ENCODE results near the gene TUFM. TPM values are rescaled to one million over a fixed set of nuclear protein-coding genes. Genes with fewer than 3 reads are reported as not detected.
"Not testable (repeated sequence)": the region's sequence is repeated elsewhere in the genome, so short reads cannot be mapped to it uniquely, and the experiment has no call there.

Gene TUFM
- total RNA-seq, 2 experiments from 2014 or later = 105 to 125 TPM

- Mint-ChIP-seq H3K27ac (no peak overlapping the region), H3K9me3 (no peaks in the 10 kb centered on the region), H3K36me3 (ENCODE audit: low read depth) (peaks cover 16% of the 10 kb centered on the region), H3K27me3 (no peaks in the 10 kb centered on the region), H3K4me3 (no peak overlapping the region), H3K4me1 (peaks cover 5% of the 10 kb centered on the region)
- DNase-seq = no peak
- CTCF ChIA-PET = interaction anchor here (0.5 to 3.7 kb wide), 10 partner anchors 9 to 106 kb away, joined by 3 to 31 read pairs (median 4); partner anchors contain the start of gene SH2B1
- POLR2A ChIA-PET = no interaction called here
These were observed 26.8 kb upstream of the TUFM start for GRCh38 chr16:28872952-28873351.

- peaks cover 17% of the 10 kb centered on the region for H3K4me1 Mint-ChIP-seq
- H3K9me3 Mint-ChIP-seq = no peaks in the 10 kb centered on the region
- ChIA-PET CTCF (interaction anchor here (0.5 to 1.6 kb wide), 4 partner anchors 12 to 76 kb away, joined by 3 to 10 read pairs (median 4); no protein-coding TSS in a partner anchor), POLR2A (no interaction called here)
- no peak for DNase-seq
- H3K27me3 Mint-ChIP-seq = no peaks in the 10 kb centered on the region
- H3K36me3 Mint-ChIP-seq (ENCODE audit: low read depth) = peaks cover 14% of the 10 kb centered on the region
- no peak overlapping the region for H3K4me3 Mint-ChIP-seq
- no peak overlapping the region for H3K27ac Mint-ChIP-seq
These were observed 23.1 kb upstream of the TUFM start for GRCh38 chr16:28869201-28869600.

GRCh38 chr16:28867646-28868045 is 21.5 kb upstream of the TUFM start:
- H3K27me3 Mint-ChIP-seq, H3K27ac Mint-ChIP-seq, H3K4me3 Mint-ChIP-seq, POLR2A ChIA-PET, H3K9me3 Mint-ChIP-seq, DNase-seq: not testable (repeated sequence)
- H3K36me3 Mint-ChIP-seq (ENCODE audit: low read depth) = peaks cover 16% of the 10 kb centered on the region
- CTCF ChIA-PET = interaction anchor here (0.8 to 1.9 kb wide), 3 partner anchors 12 to 21 kb away, joined by 3 to 5 read pairs (median 4); partner anchors contain the start of gene TUFM
- H3K4me1 Mint-ChIP-seq = peaks cover 22% of the 10 kb centered on the region

DNA sequence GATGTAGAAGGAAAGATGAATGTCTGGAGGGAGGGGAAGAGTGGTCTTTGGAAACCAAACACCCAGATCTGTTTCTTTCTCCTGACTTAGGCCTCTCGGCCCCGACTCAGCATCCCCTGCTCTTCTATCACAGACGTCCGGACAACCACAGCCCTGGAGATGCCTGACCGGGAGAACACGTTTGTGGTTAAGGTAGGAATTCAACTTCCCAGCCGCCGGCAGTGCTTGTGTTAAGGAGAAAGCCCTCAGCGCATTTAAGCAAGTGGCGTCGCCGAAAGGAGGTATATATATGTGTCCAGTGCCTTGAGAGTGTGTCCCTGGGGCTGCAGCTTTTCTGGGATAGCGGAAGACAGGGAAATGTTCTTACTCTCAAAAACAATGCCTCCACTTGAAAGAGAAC is 21.1 kb upstream of the TUFM start:
- H3K27ac Mint-ChIP-seq = no peak overlapping the region

DNA sequence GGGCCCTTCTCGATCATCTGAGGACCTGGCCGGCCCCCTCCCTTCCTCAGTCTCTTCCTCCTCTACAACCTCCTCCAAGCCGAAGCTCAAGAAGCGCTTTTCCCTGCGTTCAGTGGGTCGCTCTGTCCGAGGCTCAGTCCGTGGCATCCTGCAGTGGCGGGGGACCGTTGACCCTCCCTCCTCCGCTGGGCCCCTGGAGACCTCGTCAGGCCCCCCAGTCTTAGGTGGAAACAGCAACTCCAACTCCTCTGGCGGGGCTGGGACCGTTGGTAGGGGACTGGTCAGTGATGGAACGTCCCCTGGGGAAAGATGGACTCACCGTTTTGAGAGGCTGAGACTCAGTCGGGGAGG is 20.3 kb upstream of the TUFM start:
- POLR2A ChIA-PET = interaction anchor here (0.6 kb wide), 1 partner anchor 78 kb away, joined by 3 read pairs; no protein-coding TSS in a partner anchor
- H3K4me1 Mint-ChIP-seq = peaks cover 29% of the 10 kb centered on the region
- DNase-seq = no peak
- peaks cover 13% of the 10 kb centered on the region for H3K36me3 Mint-ChIP-seq (ENCODE audit: low read depth)
- no peak overlapping the region for H3K4me3 Mint-ChIP-seq
- H3K27ac Mint-ChIP-seq = no peak overlapping the region
- CTCF ChIA-PET = interaction anchor here (0.6 to 5.7 kb wide), 5 partner anchors 8 to 53 kb away, joined by 3 to 34 read pairs (median 5); partner anchors contain the start of gene TUFM
- H3K27me3 Mint-ChIP-seq = no peaks in the 10 kb centered on the region
- H3K9me3 Mint-ChIP-seq = no peaks in the 10 kb centered on the region

More for the DNA sequence above, 21.1 kb upstream of the TUFM start:
- H3K4me3 Mint-ChIP-seq = no peak overlapping the region
- H3K4me1 Mint-ChIP-seq = peaks cover 22% of the 10 kb centered on the region
- POLR2A ChIA-PET = no interaction called here
- H3K27me3 Mint-ChIP-seq = no peaks in the 10 kb centered on the region
- CTCF ChIA-PET = interaction anchor here (0.8 to 2.4 kb wide), 4 partner anchors 13 to 23 kb away, joined by 3 to 5 read pairs (median 4); partner anchors contain the start of gene TUFM
- H3K36me3 Mint-ChIP-seq (ENCODE audit: low read depth) = peaks cover 13% of the 10 kb centered on the region
- DNase-seq = no peak
- H3K9me3 Mint-ChIP-seq = no peaks in the 10 kb centered on the region

DNA sequence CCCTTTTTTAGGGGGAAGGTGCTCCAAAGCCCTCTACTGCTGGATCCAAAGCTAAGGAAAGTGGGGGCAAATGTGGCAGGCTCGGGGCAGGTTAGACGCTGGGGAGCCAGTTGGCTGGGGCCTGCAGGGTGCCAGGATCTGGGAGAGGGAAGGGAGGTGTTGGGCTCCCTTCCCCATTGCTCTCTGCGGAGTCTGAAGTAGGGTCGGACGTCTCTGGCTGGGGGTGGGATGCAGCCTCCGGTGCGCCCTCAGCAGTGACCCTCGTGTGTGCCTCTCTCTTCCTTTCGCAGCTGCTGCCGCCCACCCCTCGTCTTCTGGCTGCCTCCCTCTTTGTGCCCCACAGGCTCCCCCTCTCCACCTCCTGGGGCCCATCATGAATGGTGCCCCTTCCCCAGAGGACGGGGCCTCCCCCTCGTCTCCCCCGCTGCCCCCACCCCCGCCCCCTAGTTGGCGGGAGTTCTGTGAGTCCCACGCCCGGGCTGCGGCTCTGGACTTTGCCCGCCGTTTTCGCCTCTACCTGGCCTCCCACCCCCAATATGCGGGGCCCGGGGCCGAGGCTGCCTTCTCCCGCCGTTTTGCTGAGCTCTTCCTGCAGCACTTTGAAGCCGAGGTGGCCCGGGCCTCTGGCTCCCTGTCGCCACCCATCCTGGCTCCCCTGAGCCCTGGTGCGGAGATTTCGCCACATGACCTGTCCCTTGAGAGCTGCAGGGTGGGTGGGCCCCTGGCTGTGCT is 19.7 kb upstream of the TUFM start:
- no peak overlapping the region for H3K27ac Mint-ChIP-seq
- H3K4me3 Mint-ChIP-seq = no peak overlapping the region
- no peak for DNase-seq
- H3K27me3 Mint-ChIP-seq = no peaks in the 10 kb centered on the region
- CTCF ChIA-PET = interaction anchor here (1.1 to 5.7 kb wide), 4 partner anchors 8 to 22 kb away, joined by 3 to 34 read pairs (median 18); partner anchors contain the start of genes ATP2A1 and TUFM
- POLR2A ChIA-PET = interaction anchor here (0.6 kb wide), 1 partner anchor 78 kb away, joined by 3 read pairs; no protein-coding TSS in a partner anchor
- peaks cover 13% of the 10 kb centered on the region for H3K36me3 Mint-ChIP-seq (ENCODE audit: low read depth)
- peaks cover 29% of the 10 kb centered on the region for H3K4me1 Mint-ChIP-seq
- no peaks in the 10 kb centered on the region for H3K9me3 Mint-ChIP-seq

DNA sequence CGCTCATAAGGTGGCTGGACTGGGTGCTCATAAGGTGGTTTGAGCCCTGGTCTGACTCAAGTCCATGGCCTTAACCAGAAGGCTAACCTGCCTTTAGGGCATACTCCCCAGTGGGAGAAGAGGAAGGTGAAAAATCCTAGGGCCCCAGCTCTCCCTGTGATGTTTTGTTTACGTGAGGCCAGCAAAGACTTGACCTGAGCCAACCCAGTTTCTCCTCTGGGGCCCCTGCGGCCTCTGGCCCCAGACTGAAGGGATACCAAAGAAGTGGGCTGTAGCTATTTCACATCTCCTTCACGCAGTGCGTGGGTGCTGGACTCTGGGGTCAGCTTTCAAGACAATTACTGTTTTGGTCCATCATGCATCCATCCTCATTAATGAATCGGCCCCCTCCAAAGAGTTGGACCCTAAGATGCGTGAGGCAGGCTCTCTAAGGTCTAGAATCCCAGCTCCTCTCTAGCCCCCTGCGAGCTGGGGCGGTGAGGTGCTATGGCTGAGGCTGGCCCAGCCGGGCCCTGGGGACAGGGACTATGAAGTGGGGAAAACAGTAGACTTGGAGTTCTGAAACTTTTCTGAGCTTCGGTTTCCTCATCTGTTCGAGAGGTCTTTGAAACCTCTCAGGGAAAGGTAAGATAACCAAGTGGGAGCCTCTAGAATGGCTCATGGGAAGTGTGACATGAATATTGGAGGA is 19.0 kb upstream of the TUFM start:
- Mint-ChIP-seq H3K27me3 (no peaks in the 10 kb centered on the region), H3K36me3 (ENCODE audit: low read depth) (peaks cover 11% of the 10 kb centered on the region), H3K4me3 (peak overlapping the region; percentile 86), H3K27ac (peak overlapping the region; percentile 98), H3K4me1 (peaks cover 33% of the 10 kb centered on the region), H3K9me3 (no peaks in the 10 kb centered on the region)
- ChIA-PET CTCF (interaction anchor here (1.1 to 5.7 kb wide), 5 partner anchors 9 to 21 kb away, joined by 3 to 34 read pairs (median 5); partner anchors contain the start of genes ATP2A1 and TUFM), POLR2A (interaction anchor here (0.5 kb wide), 1 partner anchor 42 kb away, joined by 4 read pairs; the partner anchor contains the start of gene ATXN2L)
- no peak for DNase-seq

- DNase-seq = peak; percentile 24
- H3K4me1 Mint-ChIP-seq = peaks cover 33% of the 10 kb centered on the region
- H3K36me3 Mint-ChIP-seq (ENCODE audit: low read depth) = peaks cover 3% of the 10 kb centered on the region
- POLR2A ChIA-PET = interaction anchor here (0.5 to 1.5 kb wide), 4 partner anchors 10 to 41 kb away, joined by 3 to 5 read pairs (median 4); partner anchors contain the start of genes ATXN2L and TUFM
- H3K9me3 Mint-ChIP-seq = no peaks in the 10 kb centered on the region
- peak overlapping the region; percentile 86 for H3K4me3 Mint-ChIP-seq
- no peaks in the 10 kb centered on the region for H3K27me3 Mint-ChIP-seq
- H3K27ac Mint-ChIP-seq = peak overlapping the region; percentile 98
- CTCF ChIA-PET = interaction anchor here (1.1 to 5.7 kb wide), 7 partner anchors 10 to 81 kb away, joined by 3 to 34 read pairs (median 4); partner anchors contain the start of genes ATP2A1 and TUFM
These were observed 18.0 kb upstream of the TUFM start for GRCh38 chr16:28863929-28864793.

GRCh38 chr16:28859326-28859725 is 13.2 kb upstream of the TUFM start:
- no peaks in the 10 kb centered on the region for H3K27me3 Mint-ChIP-seq
- H3K9me3 Mint-ChIP-seq = no peaks in the 10 kb centered on the region
- peaks cover 17% of the 10 kb centered on the region for H3K4me1 Mint-ChIP-seq
- H3K4me3 Mint-ChIP-seq = no peak overlapping the region
- POLR2A ChIA-PET = no interaction called here
- CTCF ChIA-PET = interaction anchor here (1.5 to 2.5 kb wide), 2 partner anchors 13 to 86 kb away, joined by 6 to 13 read pairs; partner anchors contain the start of gene TUFM
- DNase-seq = no peak
- H3K36me3 Mint-ChIP-seq (ENCODE audit: low read depth) = peaks cover 2% of the 10 kb centered on the region
- H3K27ac Mint-ChIP-seq = no peak overlapping the region

DNA sequence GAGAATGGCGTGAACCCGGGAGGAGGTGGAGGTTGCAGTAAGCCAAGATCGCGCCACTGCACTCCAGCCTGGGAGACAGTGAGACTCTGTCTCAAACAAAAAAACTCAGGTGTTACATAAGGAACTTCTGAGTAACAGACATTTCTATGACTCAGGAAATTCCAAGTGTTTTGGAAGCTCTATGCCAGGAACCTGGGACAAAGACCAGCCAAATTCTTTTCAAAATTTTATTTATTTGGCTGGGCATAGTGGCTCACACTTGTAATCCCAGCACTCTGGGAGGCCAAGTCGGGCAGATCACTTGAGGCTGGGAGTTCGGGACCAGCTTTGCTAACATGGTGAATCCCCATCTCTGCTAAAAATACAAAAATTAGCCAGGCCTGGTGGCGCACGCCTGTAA is 12.3 kb upstream of the TUFM start:
- Mint-ChIP-seq H3K4me1 (peaks cover 14% of the 10 kb centered on the region), H3K27me3 (no peaks in the 10 kb centered on the region), H3K4me3 (no peak overlapping the region), H3K36me3 (ENCODE audit: low read depth) (peaks cover 2% of the 10 kb centered on the region), H3K27ac (no peak overlapping the region), H3K9me3 (no peaks in the 10 kb centered on the region)
- ChIA-PET POLR2A (no interaction called here), CTCF (interaction anchor here (0.6 to 2.5 kb wide), 5 partner anchors 12 to 87 kb away, joined by 3 to 13 read pairs (median 3); partner anchors contain the start of genes ATXN2L and TUFM)
- DNase-seq = no peak

- DNase-seq = peak; percentile 11
- Mint-ChIP-seq H3K4me3 (peak overlapping the region; percentile 90), H3K27ac (peak overlapping the region; percentile 93), H3K4me1 (peaks cover 35% of the 10 kb centered on the region), H3K27me3 (no peaks in the 10 kb centered on the region), H3K36me3 (ENCODE audit: low read depth) (peaks cover 33% of the 10 kb centered on the region), H3K9me3 (no peaks in the 10 kb centered on the region)
- POLR2A ChIA-PET = interaction anchor here (0.6 to 1.0 kb wide), 2 partner anchors 17 to 23 kb away, joined by 3 to 5 read pairs; partner anchors contain the start of gene SH2B1
- CTCF ChIA-PET = interaction anchor here (0.8 to 2.9 kb wide), 12 partner anchors 10 to 113 kb away, joined by 3 to 34 read pairs (median 7); partner anchors contain the start of genes ATXN2L and SH2B1
These were observed 755 bp upstream of the TUFM start for GRCh38 chr16:28846933-28847273.

DNA sequence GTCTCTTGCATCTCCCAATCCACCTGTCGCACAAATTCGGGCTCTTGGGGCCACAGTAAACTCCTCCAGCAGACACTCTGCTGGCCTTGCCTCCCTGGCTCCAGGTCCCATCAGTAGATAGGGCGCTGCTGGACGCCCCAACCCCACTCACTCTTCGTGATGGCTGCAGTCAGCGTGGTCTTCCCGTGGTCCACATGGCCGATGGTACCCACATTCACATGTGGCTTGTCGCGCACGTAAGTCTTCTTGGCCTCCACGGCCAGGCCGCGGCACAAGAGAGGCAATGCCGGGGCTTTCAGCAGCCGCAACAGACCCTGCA is 428 bp downstream of the TUFM start:
- CTCF ChIA-PET = interaction anchor here (0.6 to 2.9 kb wide), 17 partner anchors 11 to 316 kb away, joined by 3 to 34 read pairs (median 4); partner anchors contain the start of genes ATXN2L and SH2B1
- no peaks in the 10 kb centered on the region for H3K27me3 Mint-ChIP-seq
- peaks cover 33% of the 10 kb centered on the region for H3K36me3 Mint-ChIP-seq (ENCODE audit: low read depth)
- peak; percentile 27 for DNase-seq
- no peaks in the 10 kb centered on the region for H3K9me3 Mint-ChIP-seq
- H3K27ac Mint-ChIP-seq = peak overlapping the region; percentile 93
- peak overlapping the region; percentile 90 for H3K4me3 Mint-ChIP-seq
- POLR2A ChIA-PET = no interaction called here
- H3K4me1 Mint-ChIP-seq = peaks cover 35% of the 10 kb centered on the region
